HepG2 (cell line): Measurements from ENCODE around the gene TRIP4.

Experiments used
- ATF3 ChIP-seq: sonication (generic); formaldehyde crosslinking; IDR thresholded peaks from 2 replicates; pipeline ENCODE4 v1.4.0; 2020; ENCODE audit warnings: missing genetic modification reagents
- EZH2 ChIP-seq: conservative IDR thresholded peaks from 2 replicates; pipeline ENCODE4 v1.6.1; 2012; ENCODE audit warnings: mild to moderate bottlenecking, low read depth, low read length, moderate library complexity
- HOXD1 ChIP-seq: sonication (generic); formaldehyde crosslinking; IDR thresholded peaks from 2 replicates; pipeline ENCODE4 v1.5.0; 2020; ENCODE audit warnings: missing genetic modification reagents
- NFYB ChIP-seq: sonication (generic); formaldehyde crosslinking; IDR thresholded peaks from 2 replicates; pipeline ENCODE4 v1.4.0; 2020; ENCODE audit warnings: missing genetic modification reagents
- REST ChIP-seq, 2 experiments: IDR thresholded peaks; 2 replicates each; pipeline ENCODE4 v1.6.1; 2011 to 2012; ENCODE audit warnings: low read length in 2 of 2, borderline replicate concordance in 1 of 2, low read depth in 1 of 2, mild to moderate bottlenecking in 1 of 2, moderate library complexity in 1 of 2
- SYNCRIP ChIP-seq: fragments of 200-400 bp; formaldehyde crosslinking; IDR thresholded peaks from 2 replicates; pipeline ENCODE4 v1.6.1; 2018; ENCODE audit warnings: mild to moderate bottlenecking, low read depth, low read length; ENCODE audit not compliant: insufficient read depth
- TEAD2 ChIP-seq: sonication (generic); formaldehyde crosslinking; IDR thresholded peaks from 2 replicates; pipeline ENCODE4 v1.9.0; 2021; ENCODE audit warnings: missing genetic modification reagents
- YY1 ChIP-seq: IDR thresholded peaks from 2 replicates; pipeline ENCODE4 v1.6.1; 2011; ENCODE audit warnings: low read length, low read depth, moderate library complexity, mild to moderate bottlenecking; ENCODE audit not compliant: insufficient read depth, insufficient replicate concordance
- ZFP36L1 ChIP-seq: sonication (generic); formaldehyde crosslinking; IDR thresholded peaks from 2 replicates; pipeline ENCODE4 v1.8.0; 2022; ENCODE audit warnings: mild to moderate bottlenecking, missing genetic modification reagents, moderate library complexity
- ZNF292 ChIP-seq: sonication (generic); formaldehyde crosslinking; IDR thresholded peaks from 2 replicates; pipeline ENCODE4 v1.8.1; 2022; ENCODE audit warnings: mild to moderate bottlenecking, low read depth, missing genetic modification reagents, borderline replicate concordance
- ZNF350 ChIP-seq: sonication (generic); formaldehyde crosslinking; IDR thresholded peaks from 2 replicates; pipeline ENCODE4 v1.4.0; 2020; ENCODE audit warnings: mild to moderate bottlenecking, low read depth, missing genetic modification reagents, borderline replicate concordance
- TF ChIP-seq, protein P1 (sequence below): sonication (generic); formaldehyde crosslinking; IDR thresholded peaks from 2 replicates; pipeline ENCODE4; 2020; ENCODE audit warnings: missing genetic modification reagents, mild to moderate bottlenecking, borderline replicate concordance
- TF ChIP-seq, protein P2 (sequence below): sonication (generic); formaldehyde crosslinking; IDR thresholded peaks from 2 replicates; pipeline ENCODE4 v1.5.0; 2020; ENCODE audit warnings: mild to moderate bottlenecking, missing genetic modification reagents, moderate library complexity

DNA sequence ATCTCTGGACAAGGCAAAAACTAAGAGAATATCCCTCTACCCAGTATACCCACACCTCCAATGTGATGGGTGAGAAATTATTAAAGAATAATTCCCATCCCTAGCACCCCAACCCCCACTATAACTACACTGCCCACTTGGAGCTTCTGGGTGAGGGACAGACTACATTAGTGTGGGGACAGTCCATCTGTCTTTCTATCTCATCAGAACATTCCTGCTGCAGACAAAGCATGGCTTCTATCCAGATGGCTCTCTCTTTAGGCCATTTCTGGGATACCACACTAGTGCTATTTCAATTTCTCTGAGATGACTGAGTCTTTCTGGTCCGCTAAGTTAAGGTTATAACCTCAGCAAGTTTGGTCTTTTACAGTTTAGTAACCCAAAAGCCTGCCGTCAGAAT lies 38.3 kb upstream of the TRIP4 start:
- TF ChIP-seq ZFP36L1 (no peak), ZNF292 (no peak), NFYB (CRISPR knock-in tag) (no peak), ATF3 (CRISPR knock-in tag) (no peak), TEAD2 (CRISPR knock-in tag) (no peak), HOXD1 (CRISPR knock-in tag) (no peak), REST (IDR thresholded peaks at IDR 0.05; ENCODE audit: borderline replicate concordance in 1 of 2, low read depth in 1 of 2, low read length in 2 of 2) (no peak), EZH2 (no peak), SYNCRIP (no peak), YY1 (no peak), ZNF350 (CRISPR knock-in tag) (no peak)
- TF ChIP-seq, protein P1, sequence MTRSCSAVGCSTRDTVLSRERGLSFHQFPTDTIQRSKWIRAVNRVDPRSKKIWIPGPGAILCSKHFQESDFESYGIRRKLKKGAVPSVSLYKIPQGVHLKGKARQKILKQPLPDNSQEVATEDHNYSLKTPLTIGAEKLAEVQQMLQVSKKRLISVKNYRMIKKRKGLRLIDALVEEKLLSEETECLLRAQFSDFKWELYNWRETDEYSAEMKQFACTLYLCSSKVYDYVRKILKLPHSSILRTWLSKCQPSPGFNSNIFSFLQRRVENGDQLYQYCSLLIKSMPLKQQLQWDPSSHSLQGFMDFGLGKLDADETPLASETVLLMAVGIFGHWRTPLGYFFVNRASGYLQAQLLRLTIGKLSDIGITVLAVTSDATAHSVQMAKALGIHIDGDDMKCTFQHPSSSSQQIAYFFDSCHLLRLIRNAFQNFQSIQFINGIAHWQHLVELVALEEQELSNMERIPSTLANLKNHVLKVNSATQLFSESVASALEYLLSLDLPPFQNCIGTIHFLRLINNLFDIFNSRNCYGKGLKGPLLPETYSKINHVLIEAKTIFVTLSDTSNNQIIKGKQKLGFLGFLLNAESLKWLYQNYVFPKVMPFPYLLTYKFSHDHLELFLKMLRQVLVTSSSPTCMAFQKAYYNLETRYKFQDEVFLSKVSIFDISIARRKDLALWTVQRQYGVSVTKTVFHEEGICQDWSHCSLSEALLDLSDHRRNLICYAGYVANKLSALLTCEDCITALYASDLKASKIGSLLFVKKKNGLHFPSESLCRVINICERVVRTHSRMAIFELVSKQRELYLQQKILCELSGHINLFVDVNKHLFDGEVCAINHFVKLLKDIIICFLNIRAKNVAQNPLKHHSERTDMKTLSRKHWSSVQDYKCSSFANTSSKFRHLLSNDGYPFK (CRISPR knock-in tag): no peak
- TF ChIP-seq, protein P2, sequence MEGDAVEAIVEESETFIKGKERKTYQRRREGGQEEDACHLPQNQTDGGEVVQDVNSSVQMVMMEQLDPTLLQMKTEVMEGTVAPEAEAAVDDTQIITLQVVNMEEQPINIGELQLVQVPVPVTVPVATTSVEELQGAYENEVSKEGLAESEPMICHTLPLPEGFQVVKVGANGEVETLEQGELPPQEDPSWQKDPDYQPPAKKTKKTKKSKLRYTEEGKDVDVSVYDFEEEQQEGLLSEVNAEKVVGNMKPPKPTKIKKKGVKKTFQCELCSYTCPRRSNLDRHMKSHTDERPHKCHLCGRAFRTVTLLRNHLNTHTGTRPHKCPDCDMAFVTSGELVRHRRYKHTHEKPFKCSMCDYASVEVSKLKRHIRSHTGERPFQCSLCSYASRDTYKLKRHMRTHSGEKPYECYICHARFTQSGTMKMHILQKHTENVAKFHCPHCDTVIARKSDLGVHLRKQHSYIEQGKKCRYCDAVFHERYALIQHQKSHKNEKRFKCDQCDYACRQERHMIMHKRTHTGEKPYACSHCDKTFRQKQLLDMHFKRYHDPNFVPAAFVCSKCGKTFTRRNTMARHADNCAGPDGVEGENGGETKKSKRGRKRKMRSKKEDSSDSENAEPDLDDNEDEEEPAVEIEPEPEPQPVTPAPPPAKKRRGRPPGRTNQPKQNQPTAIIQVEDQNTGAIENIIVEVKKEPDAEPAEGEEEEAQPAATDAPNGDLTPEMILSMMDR (CRISPR knock-in tag): no peak
